Esophagus squamous epithelium (tissue), 4 donors: Measurements from ENCODE around the gene MGAT5.

Experiments
- POLR2A ChIP-seq, 4 donors: fragments of 450-650 bp; IDR thresholded peaks; one replicate each; pipeline ENCODE4 v1.6.1; 2017; ENCODE audit warnings: antibody characterized with exemption in 4 of 4, mild to moderate bottlenecking in 4 of 4, moderate library complexity in 3 of 4
- TF ChIP-seq, protein P1 (sequence below), 6 experiments: fragments of 450-650 bp in 4 of 6; fragments of 200-600 bp in 2 of 6; sonication (generic) in 2 of 6; IDR thresholded peaks; one replicate each; pipeline ENCODE4 v1.5.1; 2016 to 2019; ENCODE audit warnings: antibody characterized with exemption in 6 of 6, mild to moderate bottlenecking in 4 of 6, moderate library complexity in 4 of 6

DNA sequence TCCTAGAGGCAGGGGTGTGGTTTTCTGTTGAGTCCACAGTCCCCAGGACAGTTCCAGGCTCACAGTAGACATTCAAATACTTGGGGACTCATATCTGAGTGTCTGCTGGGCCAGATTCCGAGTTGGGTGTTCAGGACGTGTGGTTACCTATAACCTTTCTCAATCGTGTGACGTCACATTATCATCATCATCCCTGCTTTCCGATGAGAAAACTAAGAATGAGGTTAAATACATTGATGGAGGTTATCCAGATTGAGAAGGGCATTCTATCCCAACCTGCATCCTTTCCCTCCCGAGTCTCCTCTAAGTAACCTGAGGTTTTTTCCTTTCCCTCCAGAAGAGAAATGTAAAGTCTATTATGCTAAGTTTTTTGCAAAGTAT, 204.6 kb downstream of the MGAT5 start:
- no peak for TF ChIP-seq POLR2A (IDR thresholded peaks at IDR 0.05)
- TF ChIP-seq, protein P1, sequence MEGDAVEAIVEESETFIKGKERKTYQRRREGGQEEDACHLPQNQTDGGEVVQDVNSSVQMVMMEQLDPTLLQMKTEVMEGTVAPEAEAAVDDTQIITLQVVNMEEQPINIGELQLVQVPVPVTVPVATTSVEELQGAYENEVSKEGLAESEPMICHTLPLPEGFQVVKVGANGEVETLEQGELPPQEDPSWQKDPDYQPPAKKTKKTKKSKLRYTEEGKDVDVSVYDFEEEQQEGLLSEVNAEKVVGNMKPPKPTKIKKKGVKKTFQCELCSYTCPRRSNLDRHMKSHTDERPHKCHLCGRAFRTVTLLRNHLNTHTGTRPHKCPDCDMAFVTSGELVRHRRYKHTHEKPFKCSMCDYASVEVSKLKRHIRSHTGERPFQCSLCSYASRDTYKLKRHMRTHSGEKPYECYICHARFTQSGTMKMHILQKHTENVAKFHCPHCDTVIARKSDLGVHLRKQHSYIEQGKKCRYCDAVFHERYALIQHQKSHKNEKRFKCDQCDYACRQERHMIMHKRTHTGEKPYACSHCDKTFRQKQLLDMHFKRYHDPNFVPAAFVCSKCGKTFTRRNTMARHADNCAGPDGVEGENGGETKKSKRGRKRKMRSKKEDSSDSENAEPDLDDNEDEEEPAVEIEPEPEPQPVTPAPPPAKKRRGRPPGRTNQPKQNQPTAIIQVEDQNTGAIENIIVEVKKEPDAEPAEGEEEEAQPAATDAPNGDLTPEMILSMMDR (IDR thresholded peaks at IDR 0.05), result no peak
